GM11168 (cell line): ENCODE data around the gene VPS13D.

Experiments
- in situ Hi-C: fragments of 300-500 bp; cut with MboI; formaldehyde crosslinking; loops from one replicate; pipeline ENCODE4 v1.12.0; 2022; ENCODE audit warnings: low sequenced_read_pairs; ENCODE audit not compliant: unreplicated experiment

Gene VPS13D

GRCh38 chr1:12327566-12327965 is 97.7 kb downstream of the VPS13D start:
- in situ Hi-C loops: no loop called here

GRCh38 chr1:12333036-12333785 is 103.4 kb downstream of the VPS13D start:
- in situ Hi-C loops: no loop called here

GRCh38 chr1:12335815-12336214 is 106.0 kb downstream of the VPS13D start:
- in situ Hi-C loops: no loop called here

GRCh38 chr1:12336413-12336812 is 106.6 kb downstream of the VPS13D start:
- in situ Hi-C loops: no loop called here

GRCh38 chr1:12338017-12338416 is 108.2 kb downstream of the VPS13D start:
- in situ Hi-C loops: no loop called here

GRCh38 chr1:12338823-12339222 is 109.0 kb downstream of the VPS13D start:
- in situ Hi-C loops: no loop called here

- in situ Hi-C loops: no loop called here
Measured at GRCh38 chr1:12339396-12339795, 109.6 kb downstream of the VPS13D start.

GRCh38 chr1:12339811-12340543 is 110.1 kb downstream of the VPS13D start:
- in situ Hi-C loops: no loop called here

- in situ Hi-C loops: no loop called here
Measured at GRCh38 chr1:12340544-12340930, 110.7 kb downstream of the VPS13D start.

- in situ Hi-C loops: no loop called here
Measured at GRCh38 chr1:12341667-12342066, 111.8 kb downstream of the VPS13D start.

GRCh38 chr1:12342401-12343003 is 112.7 kb downstream of the VPS13D start:
- in situ Hi-C loops: no loop called here

GRCh38 chr1:12343823-12344487 is 114.1 kb downstream of the VPS13D start:
- in situ Hi-C loops: no loop called here

- in situ Hi-C loops: no loop called here
Measured at GRCh38 chr1:12344596-12345349, 114.9 kb downstream of the VPS13D start.

GRCh38 chr1:12345350-12346217 is 115.8 kb downstream of the VPS13D start:
- in situ Hi-C loops: no loop called here

GRCh38 chr1:12346483-12347151 is 116.8 kb downstream of the VPS13D start:
- in situ Hi-C loops: no loop called here

- in situ Hi-C loops: no loop called here
Measured at GRCh38 chr1:12348113-12348512, 118.3 kb downstream of the VPS13D start.

- in situ Hi-C loops: no loop called here
Measured at GRCh38 chr1:12353981-12354380, 124.2 kb downstream of the VPS13D start.

- in situ Hi-C loops: no loop called here
Measured at GRCh38 chr1:12356004-12356890, 126.4 kb downstream of the VPS13D start.
